GM18909 (cell line): ENCODE measurements around the gene PPM1E.
"Not testable (repeated sequence)": the region's sequence is repeated elsewhere in the genome, so short reads cannot be mapped to it uniquely, and the experiment has no call there.

Experiments used
- ATAC-seq: cut with Tn5 transposase; IDR thresholded peaks from one replicate; pipeline ENCODE4 v1.9.1; 2021; ENCODE audit warnings: mild to moderate bottlenecking; ENCODE audit not compliant: unreplicated experiment, poor library complexity

The PPM1E gene

GRCh38 chr17:58755577-58756245, at the start of gene PPM1E:
PPM1E (plus strand) TSS chr17:58755854.
- peak; percentile 53 for ATAC-seq

- ATAC-seq = no peak
These were observed 49.1 kb upstream of the PPM1E start for GRCh38 chr17:58706351-58707140.

- no peak for ATAC-seq
These were observed 44.6 kb upstream of the PPM1E start for GRCh38 chr17:58710948-58711552.

- no peak for ATAC-seq
These were observed 33.4 kb upstream of the PPM1E start for GRCh38 chr17:58722274-58722673.

- ATAC-seq = no peak
These were observed 33.0 kb upstream of the PPM1E start for GRCh38 chr17:58722696-58723095.

- no peak for ATAC-seq
These were observed 26.9 kb upstream of the PPM1E start for GRCh38 chr17:58728798-58729197.

- no peak for ATAC-seq
These were observed 24.7 kb upstream of the PPM1E start for GRCh38 chr17:58730937-58731336.

GRCh38 chr17:58734040-58734439, 21.6 kb upstream of the PPM1E start:
- no peak for ATAC-seq

GRCh38 chr17:58734811-58735210, 20.8 kb upstream of the PPM1E start:
- ATAC-seq = no peak

GRCh38 chr17:58741121-58741625, 14.5 kb upstream of the PPM1E start:
- no peak for ATAC-seq

- no peak for ATAC-seq
These were observed 8.0 kb upstream of the PPM1E start for GRCh38 chr17:58747674-58748073.

GRCh38 chr17:58749627-58750026, 6.0 kb upstream of the PPM1E start:
- not testable (repeated sequence) for ATAC-seq

GRCh38 chr17:58753026-58753425, 2.6 kb upstream of the PPM1E start:
- no peak for ATAC-seq

GRCh38 chr17:58755269-58755576, 431 bp upstream of the PPM1E start:
- no peak for ATAC-seq

- ATAC-seq = no peak
These were observed 850 bp downstream of the PPM1E start for GRCh38 chr17:58756246-58757161.

GRCh38 chr17:58757162-58757613, 1.5 kb downstream of the PPM1E start:
- ATAC-seq = no peak

- ATAC-seq = no peak
These were observed 3.2 kb downstream of the PPM1E start for GRCh38 chr17:58758890-58759289.

GRCh38 chr17:58759522-58759921, 3.9 kb downstream of the PPM1E start:
- no peak for ATAC-seq

- ATAC-seq = no peak
These were observed 4.6 kb downstream of the PPM1E start for GRCh38 chr17:58760248-58760647.

GRCh38 chr17:58763263-58763662, 7.6 kb downstream of the PPM1E start:
- ATAC-seq = no peak
